Activated T-helper 9 cell treated with anti-CD3 and anti-CD28 coated beads, Interleukin-2, amount 50 U/mL, for 16 hours (primary cell): ENCODE data around the gene CHD9.
"Not testable (repeated sequence)": the region's sequence is repeated elsewhere in the genome, so short reads cannot be mapped to it uniquely, and the experiment has no call there.

Experiments
- DNase-seq: peaks from one replicate; pipeline ENCODE4 v3.0.0-alpha.2; 2020; ENCODE audit warnings: low read depth

Gene CHD9

GRCh38 chr16:53207810-53208752 lies 153.3 kb downstream of the CHD9 start:
- no peak for DNase-seq

GRCh38 chr16:53209429-53209828 lies 154.6 kb downstream of the CHD9 start:
- no peak for DNase-seq

GRCh38 chr16:53209877-53210276 lies 155.1 kb downstream of the CHD9 start:
- no peak for DNase-seq

GRCh38 chr16:53211253-53211652 lies 156.5 kb downstream of the CHD9 start:
- DNase-seq, result no peak

GRCh38 chr16:53212893-53213223 lies 158.1 kb downstream of the CHD9 start:
- DNase-seq, result no peak

GRCh38 chr16:53213542-53213941 lies 158.8 kb downstream of the CHD9 start:
- no peak for DNase-seq

- no peak for DNase-seq
These were observed 162.0 kb downstream of the CHD9 start for GRCh38 chr16:53216798-53217197.

- DNase-seq, result no peak
These were observed 164.6 kb downstream of the CHD9 start for GRCh38 chr16:53219371-53219770.

- no peak for DNase-seq
These were observed 165.1 kb downstream of the CHD9 start for GRCh38 chr16:53219795-53220454.

GRCh38 chr16:53220585-53220984 lies 165.8 kb downstream of the CHD9 start:
- DNase-seq, result no peak

- no peak for DNase-seq
These were observed 170.3 kb downstream of the CHD9 start for GRCh38 chr16:53224951-53225533.

- DNase-seq, result no peak
These were observed 178.2 kb downstream of the CHD9 start for GRCh38 chr16:53232826-53233529.

- DNase-seq, result no peak
These were observed 180.0 kb downstream of the CHD9 start for GRCh38 chr16:53234836-53235235.

- DNase-seq, result no peak
These were observed 181.1 kb downstream of the CHD9 start for GRCh38 chr16:53235851-53236250.

GRCh38 chr16:53249331-53249730 lies 194.5 kb downstream of the CHD9 start:
- no peak for DNase-seq

GRCh38 chr16:53257001-53257400 lies 202.2 kb downstream of the CHD9 start:
- DNase-seq, result no peak

- DNase-seq, result no peak
These were observed 204.0 kb downstream of the CHD9 start for GRCh38 chr16:53258809-53259208.

GRCh38 chr16:53261276-53261675 lies 206.5 kb downstream of the CHD9 start:
- no peak for DNase-seq

GRCh38 chr16:53262645-53263044 lies 207.9 kb downstream of the CHD9 start:
- no peak for DNase-seq

GRCh38 chr16:53266156-53266555 lies 211.4 kb downstream of the CHD9 start:
- DNase-seq, result no peak

GRCh38 chr16:53278498-53278897 lies 223.7 kb downstream of the CHD9 start:
- not testable (repeated sequence) for DNase-seq

- no peak for DNase-seq
These were observed 226.5 kb downstream of the CHD9 start for GRCh38 chr16:53281280-53281679.
